SU-DHL-6 (cell line): Measurements from ENCODE around the gene TTC13.

Experiments
- H2AFZ ChIP-seq: fragments of 200-600 bp; sonication (generic); 2 replicates; pipeline ENCODE4 v1.6.1; 2014; ENCODE audit warnings: low read depth, mild to moderate bottlenecking, moderate library complexity, mixed read lengths, antibody characterized with exemption, low read length; ENCODE audit not compliant: severe bottlenecking
- H3F3A ChIP-seq: fragments of 200-600 bp; shearing (Covaris generic); 2 replicates; pipeline ENCODE4 v1.6.0; 2016; ENCODE audit warnings: antibody characterized with exemption, mild to moderate bottlenecking; ENCODE audit not compliant: insufficient read depth
- H3K27ac ChIP-seq: fragments of 200-600 bp; sonication (generic); 2 replicates; pipeline ENCODE4 v1.5.1; 2016; ENCODE audit warnings: low read depth, mild to moderate bottlenecking, low read length, moderate library complexity, mixed read lengths
- H3K27me3 ChIP-seq: fragments of 200-600 bp; sonication (generic), shearing (Covaris generic); 2 replicates; pipeline ENCODE4 v1.6.0; 2014; ENCODE audit warnings: mild to moderate bottlenecking, low read length
- H3K36me3 ChIP-seq: fragments of 200-600 bp; sonication (generic); 2 replicates; pipeline ENCODE4 v1.6.1; 2014; ENCODE audit warnings: mild to moderate bottlenecking, low read length, mixed read lengths
- H3K4me2 ChIP-seq: fragments of 300-600, 200-600 bp; shearing (Covaris generic), sonication (generic); 2 replicates; pipeline ENCODE4 v1.6.0; 2014; ENCODE audit warnings: low read length, low read depth, mild to moderate bottlenecking; ENCODE audit not compliant: poor library complexity, severe bottlenecking
- H3K4me3 ChIP-seq: fragments of 200-600 bp; sonication (generic); 2 replicates; pipeline ENCODE4 v1.5.1; 2014; ENCODE audit warnings: antibody characterized with exemption, low read length, mild to moderate bottlenecking, mixed read lengths; ENCODE audit not compliant: insufficient read depth, poor library complexity, severe bottlenecking
- H3K79me2 ChIP-seq: fragments of 200-600 bp; sonication (generic); 2 replicates; pipeline ENCODE4 v1.6.1; 2014; ENCODE audit warnings: mild to moderate bottlenecking, low read length, moderate library complexity; ENCODE audit not compliant: insufficient read depth
- H3K9ac ChIP-seq: fragments of 200-600 bp; sonication (generic); 2 replicates; pipeline ENCODE4 v1.7.0; 2014; ENCODE audit warnings: mild to moderate bottlenecking, low read length
- H3K9me2 ChIP-seq: fragments of 200-600 bp; sonication (generic); replicated peaks from 2 replicates; pipeline ENCODE4 v1.6.1; 2014; ENCODE audit warnings: low read length; ENCODE audit not compliant: insufficient read depth
- H3K9me3 ChIP-seq: fragments of 200-600 bp; sonication (generic); 2 replicates; pipeline ENCODE4 v1.6.1; 2014; ENCODE audit warnings: low read length, mixed read lengths; ENCODE audit not compliant: insufficient read depth
- H4K20me1 ChIP-seq: fragments of 200-600 bp; sonication (generic); 2 replicates; pipeline ENCODE4 v1.6.1; 2014; ENCODE audit warnings: low read depth, mild to moderate bottlenecking, antibody characterized with exemption, low read length, moderate library complexity, mixed read lengths
- EZH2phosphoT487 ChIP-seq: fragments of 200-600 bp; sonication (generic), shearing (Covaris generic); conservative IDR thresholded peaks from 2 replicates; pipeline ENCODE4 v1.6.1; 2018; ENCODE audit warnings: mild to moderate bottlenecking, antibody characterized with exemption, low read length, moderate library complexity, mixed read lengths
- TF ChIP-seq, protein P1 (sequence below): fragments of 200-600 bp; sonication (generic); IDR thresholded peaks from one replicate; pipeline ENCODE4 v1.5.1; 2017; ENCODE audit warnings: antibody characterized with exemption, mild to moderate bottlenecking, low read length, moderate library complexity; ENCODE audit not compliant: insufficient read depth, poor library complexity, severe bottlenecking

The TTC13 gene

DNA sequence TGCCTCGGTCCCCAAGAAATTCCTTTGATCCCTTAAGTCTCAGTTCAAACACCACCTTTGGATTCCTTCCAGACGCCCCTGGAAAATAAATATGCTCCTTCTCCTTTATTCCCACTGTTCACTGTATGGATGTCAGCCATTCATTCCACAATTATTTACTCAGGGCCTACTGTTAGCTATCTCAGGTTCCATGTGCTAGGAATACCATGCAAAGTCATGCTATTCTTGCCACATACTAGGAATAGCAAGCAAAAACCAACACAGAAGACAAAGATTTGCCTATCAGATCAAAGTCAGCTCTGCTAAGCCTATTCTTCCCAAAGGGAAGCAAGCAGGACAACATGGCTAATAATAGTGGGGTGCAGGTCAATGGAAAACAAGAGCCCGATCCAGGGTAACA, 29.8 kb downstream of the TTC13 start:
- no peaks in the 10 kb centered on the region for H3K9me2 ChIP-seq
- H3K36me3 ChIP-seq = peaks cover 32% of the 10 kb centered on the region
- H2AFZ ChIP-seq = no peak overlapping the region
- H3K27me3 ChIP-seq = no peaks in the 10 kb centered on the region
- H3K79me2 ChIP-seq = no peaks in the 10 kb centered on the region
- H3K4me2 ChIP-seq = no peak overlapping the region
- H3K27ac ChIP-seq = no peak overlapping the region
- TF ChIP-seq EZH2phosphoT487 = no peak
- H4K20me1 ChIP-seq = no peaks in the 10 kb centered on the region
- no peaks in the 10 kb centered on the region for H3F3A ChIP-seq
- H3K9ac ChIP-seq = no peak overlapping the region
- no peak overlapping the region for H3K4me3 ChIP-seq
- H3K9me3 ChIP-seq = no peaks in the 10 kb centered on the region

DNA sequence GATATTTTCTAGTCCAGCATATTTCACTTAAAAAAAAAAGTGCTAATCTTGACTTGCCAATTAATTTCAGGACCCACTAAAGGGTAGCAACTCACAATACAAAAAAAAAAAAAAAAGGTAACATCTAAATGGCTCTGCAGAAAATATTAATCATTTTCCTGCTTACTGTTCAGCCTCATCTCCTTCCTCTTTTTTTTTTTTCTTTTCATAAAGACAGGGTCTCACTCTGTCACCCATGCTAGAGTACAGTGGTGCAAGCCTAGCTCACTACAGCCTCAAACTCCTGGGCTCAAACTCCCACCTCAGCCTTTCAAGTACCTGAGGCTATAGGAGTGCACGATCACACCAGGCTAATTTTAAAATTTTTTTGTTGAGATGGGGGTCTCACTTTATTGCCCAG, 30.4 kb downstream of the TTC13 start:
- H3K9me2 ChIP-seq = no peaks in the 10 kb centered on the region
- H3K9me3 ChIP-seq = no peaks in the 10 kb centered on the region
- TF ChIP-seq, protein P1, sequence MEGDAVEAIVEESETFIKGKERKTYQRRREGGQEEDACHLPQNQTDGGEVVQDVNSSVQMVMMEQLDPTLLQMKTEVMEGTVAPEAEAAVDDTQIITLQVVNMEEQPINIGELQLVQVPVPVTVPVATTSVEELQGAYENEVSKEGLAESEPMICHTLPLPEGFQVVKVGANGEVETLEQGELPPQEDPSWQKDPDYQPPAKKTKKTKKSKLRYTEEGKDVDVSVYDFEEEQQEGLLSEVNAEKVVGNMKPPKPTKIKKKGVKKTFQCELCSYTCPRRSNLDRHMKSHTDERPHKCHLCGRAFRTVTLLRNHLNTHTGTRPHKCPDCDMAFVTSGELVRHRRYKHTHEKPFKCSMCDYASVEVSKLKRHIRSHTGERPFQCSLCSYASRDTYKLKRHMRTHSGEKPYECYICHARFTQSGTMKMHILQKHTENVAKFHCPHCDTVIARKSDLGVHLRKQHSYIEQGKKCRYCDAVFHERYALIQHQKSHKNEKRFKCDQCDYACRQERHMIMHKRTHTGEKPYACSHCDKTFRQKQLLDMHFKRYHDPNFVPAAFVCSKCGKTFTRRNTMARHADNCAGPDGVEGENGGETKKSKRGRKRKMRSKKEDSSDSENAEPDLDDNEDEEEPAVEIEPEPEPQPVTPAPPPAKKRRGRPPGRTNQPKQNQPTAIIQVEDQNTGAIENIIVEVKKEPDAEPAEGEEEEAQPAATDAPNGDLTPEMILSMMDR = no peak
- no peak for TF ChIP-seq EZH2phosphoT487
- H3F3A ChIP-seq = no peaks in the 10 kb centered on the region
- no peaks in the 10 kb centered on the region for H3K27me3 ChIP-seq
- no peaks in the 10 kb centered on the region for H3K79me2 ChIP-seq
- no peak overlapping the region for H3K4me3 ChIP-seq
- H3K4me2 ChIP-seq = no peak overlapping the region
- H2AFZ ChIP-seq = no peak overlapping the region
- H4K20me1 ChIP-seq = no peaks in the 10 kb centered on the region
- H3K9ac ChIP-seq = no peak overlapping the region
- no peak overlapping the region for H3K27ac ChIP-seq
- peaks cover 35% of the 10 kb centered on the region for H3K36me3 ChIP-seq

DNA sequence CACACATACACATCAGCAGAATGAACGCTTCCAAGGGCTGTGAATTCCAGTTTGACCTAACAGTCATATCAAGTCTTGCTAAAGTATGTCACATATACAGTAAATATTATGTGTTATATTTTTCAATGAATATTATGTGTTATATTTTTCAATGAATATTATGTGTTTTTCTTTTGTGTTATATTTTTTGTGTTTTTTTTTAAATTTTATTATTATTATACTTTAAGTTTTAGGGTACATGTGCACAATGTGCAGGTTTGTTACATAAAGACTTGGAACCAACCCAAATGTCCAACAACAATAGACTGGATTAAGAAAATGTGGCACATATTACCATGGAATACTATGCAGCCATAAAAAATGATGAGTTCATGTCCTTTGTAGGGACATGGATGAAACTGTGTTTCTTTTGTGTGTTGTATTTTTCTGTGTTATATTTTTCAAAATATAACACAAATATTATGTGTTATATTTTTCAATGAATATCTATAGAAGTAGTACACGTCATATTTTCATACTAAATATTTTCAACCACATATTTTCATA, 35.5 kb downstream of the TTC13 start:
- Histone ChIP-seq H2AFZ (no peak overlapping the region), H3K9ac (no peak overlapping the region), H3K9me2 (no peaks in the 10 kb centered on the region), H3K36me3 (peaks cover 24% of the 10 kb centered on the region), H3K27ac (no peak overlapping the region), H3K27me3 (no peaks in the 10 kb centered on the region), H3K79me2 (no peaks in the 10 kb centered on the region), H4K20me1 (no peaks in the 10 kb centered on the region), H3K9me3 (no peaks in the 10 kb centered on the region), H3F3A (no peaks in the 10 kb centered on the region), H3K4me3 (no peak overlapping the region), H3K4me2 (no peak overlapping the region)
- TF ChIP-seq EZH2phosphoT487 = no peak
- TF ChIP-seq, protein P1 = no peak

DNA sequence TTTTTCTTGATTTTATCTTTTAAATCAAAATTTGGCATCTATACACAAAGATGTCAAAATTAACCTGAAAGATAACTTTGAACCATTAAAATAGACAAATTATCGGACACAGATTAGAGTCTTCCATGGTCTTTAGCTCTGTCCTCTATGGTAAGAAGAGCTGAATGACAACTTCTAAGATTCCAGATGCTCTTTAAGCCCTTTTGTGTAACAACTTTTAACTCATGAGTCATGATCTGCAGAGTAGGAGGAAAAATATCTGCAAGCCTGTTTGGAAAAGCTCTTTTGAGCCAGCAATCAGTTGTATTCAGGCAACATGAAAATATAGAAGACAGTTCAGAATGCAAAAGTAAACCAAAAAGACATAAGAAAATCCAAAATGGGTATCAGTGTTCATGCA, 37.8 kb downstream of the TTC13 start:
- H3F3A ChIP-seq = no peaks in the 10 kb centered on the region
- no peaks in the 10 kb centered on the region for H3K27me3 ChIP-seq
- no peak overlapping the region for H3K4me3 ChIP-seq
- TF ChIP-seq, protein P1 = no peak
- TF ChIP-seq EZH2phosphoT487 = no peak
- no peaks in the 10 kb centered on the region for H3K9me2 ChIP-seq
- no peak overlapping the region for H3K27ac ChIP-seq
- no peak overlapping the region for H3K4me2 ChIP-seq
- peaks cover 21% of the 10 kb centered on the region for H3K36me3 ChIP-seq
- H2AFZ ChIP-seq = no peak overlapping the region
- no peak overlapping the region for H3K9ac ChIP-seq
- H3K9me3 ChIP-seq = no peaks in the 10 kb centered on the region
- no peaks in the 10 kb centered on the region for H3K79me2 ChIP-seq
- H4K20me1 ChIP-seq = no peaks in the 10 kb centered on the region
